ENCODE data around the gene ITPR1. TPM values are rescaled to one million over a fixed set of nuclear protein-coding genes. Genes with fewer than 3 reads are reported as not detected.

Gene ITPR1
- total and polyA plus RNA-seq, 10 of the 15 experiments (the other 5 are each of a cell fraction or from before 2014, with no cell fraction given) = 12.2 to 239 (median 28.4) TPM

- peak; percentile 12 for ATAC-seq
- H3K4me3 ChIP-seq = no peak overlapping the region
- WGBS (ENCODE audit: insufficient coverage, insufficient replicate concordance, low lambda C conversion rate, missing lambda C conversion rate) = 81% methylated on average over 3 of the region's 3 CpGs
- no peaks in the 10 kb centered on the region for H3K27me3 ChIP-seq (replicated peaks in 1 of 2; ENCODE audit: control insufficient read depth in 2 of 2, insufficient read depth in 2 of 2, low read length in 1 of 2)
- no peak for FAIRE-seq
- peak overlapping the region; percentile 33 for H3K27ac ChIP-seq (ENCODE audit: control insufficient read depth, insufficient read depth)
- no TSS peak for BruUV-seq (replicated peaks)
- ChIA-PET SMC1A (ENCODE audit: uncharacterized antibody, unreplicated experiment) (interaction anchor here (0.5 to 23.7 kb wide), 20 partner anchors 9 to 264 kb away, joined by 3 to 618 read pairs (median 8); partner anchors contain the start of genes BHLHE40 and ITPR1), RAD21 (ENCODE audit: unreplicated experiment) (interaction anchor here (0.5 to 22.6 kb wide), 17 partner anchors 8 to 798 kb away, joined by 3 to 377 read pairs (median 5); partner anchors contain the start of gene BHLHE40), CTCF (interaction anchor here (0.9 to 10.0 kb wide), 6 partner anchors 20 to 220 kb away, joined by 3 to 95 read pairs (median 16); no protein-coding TSS in a partner anchor), POLR2A (interaction anchor here (0.9 to 15.2 kb wide), 13 partner anchors 7 to 254 kb away, joined by 3 to 414 read pairs (median 5); partner anchors contain the start of gene BHLHE40)
- H3K4me2 ChIP-seq (ENCODE audit: control insufficient read depth, insufficient read depth) = no peak overlapping the region; the same call in 1 of the 2 replicates
- no peak for DNase-seq (ENCODE audit: low read depth, low spot score)
- H3K9me3 ChIP-seq (replicated peaks; ENCODE audit: control insufficient read depth, insufficient read depth, low read length) = peaks cover 5% of the 10 kb centered on the region; the same call in 2 of the 3 replicates
- no peak overlapping the region; the same call in 1 of the 2 replicates for H3K9ac ChIP-seq (ENCODE audit: control insufficient read depth, insufficient read depth, low read length)
- in situ Hi-C loops (cut with MboI) = no loop called here
- intact Hi-C loops (cut with micrococcal nuclease; ENCODE audit: unreplicated experiment) = loop anchor here (1.0 to 5.0 kb wide), 2 partner anchors 220 to 430 kb away; partner anchors contain the start of gene EDEM1
- no peaks in the 10 kb centered on the region for H4K20me1 ChIP-seq (ENCODE audit: control insufficient read depth, insufficient read depth)
- peaks cover 55% of the 10 kb centered on the region for H3K4me1 ChIP-seq (ENCODE audit: control insufficient read depth, insufficient read depth, low read length)
- H2AFZ ChIP-seq (ENCODE audit: control insufficient read depth, low read depth, low read length) = no peak overlapping the region
- H3K79me2 ChIP-seq (ENCODE audit: control insufficient read depth, insufficient read depth, low read length) = peaks cover 16% of the 10 kb centered on the region
- peaks cover 8 to 9% of the 10 kb centered on the region in 2 experiments; a peak in 3 of 4 replicates for H3K36me3 ChIP-seq (ENCODE audit: control insufficient read depth in 2 of 2, insufficient read depth in 2 of 2, low read length in 1 of 2)
- TF ChIP-seq MTA2 (IDR thresholded peaks at IDR 0.05; ENCODE audit: low read depth) = peak; percentile 80
- TF ChIP-seq YY1 (IDR thresholded peaks at IDR 0.05; ENCODE audit: low read depth, low read length) = peak; percentile 8; the same call in 1 of the 2 replicates
- TF ChIP-seq POLR2A (IDR thresholded peaks at IDR 0.05; ENCODE audit: low read depth, low read length) = no peak
- TF ChIP-seq NFYB (IDR thresholded peaks at IDR 0.05; ENCODE audit: insufficient read depth, low read depth, low read length) = peak; percentile 34; the same call in 1 of the 2 replicates
- no peak for TF ChIP-seq HDAC2 (IDR thresholded peaks at IDR 0.05)
- TF ChIP-seq BHLHE40 (IDR thresholded peaks at IDR 0.05; ENCODE audit: borderline replicate concordance in 1 of 2, low read depth in 2 of 2, low read length in 1 of 2) = peak; percentile 17 to 27; a peak in 1 of 4 replicates
- no peak for TF ChIP-seq NR2C1 (IDR thresholded peaks at IDR 0.05)
- TF ChIP-seq NBN (IDR thresholded peaks at IDR 0.05) = no peak
- TF ChIP-seq ESRRA (IDR thresholded peaks at IDR 0.05; ENCODE audit: low read length) = no peak
- TF ChIP-seq SMAD5 (IDR thresholded peaks at IDR 0.05; ENCODE audit: low read depth) = no peak
- TF ChIP-seq SREBF2 (IDR thresholded peaks at IDR 0.05; ENCODE audit: low read length) = no peak
- TF ChIP-seq, protein P1, sequence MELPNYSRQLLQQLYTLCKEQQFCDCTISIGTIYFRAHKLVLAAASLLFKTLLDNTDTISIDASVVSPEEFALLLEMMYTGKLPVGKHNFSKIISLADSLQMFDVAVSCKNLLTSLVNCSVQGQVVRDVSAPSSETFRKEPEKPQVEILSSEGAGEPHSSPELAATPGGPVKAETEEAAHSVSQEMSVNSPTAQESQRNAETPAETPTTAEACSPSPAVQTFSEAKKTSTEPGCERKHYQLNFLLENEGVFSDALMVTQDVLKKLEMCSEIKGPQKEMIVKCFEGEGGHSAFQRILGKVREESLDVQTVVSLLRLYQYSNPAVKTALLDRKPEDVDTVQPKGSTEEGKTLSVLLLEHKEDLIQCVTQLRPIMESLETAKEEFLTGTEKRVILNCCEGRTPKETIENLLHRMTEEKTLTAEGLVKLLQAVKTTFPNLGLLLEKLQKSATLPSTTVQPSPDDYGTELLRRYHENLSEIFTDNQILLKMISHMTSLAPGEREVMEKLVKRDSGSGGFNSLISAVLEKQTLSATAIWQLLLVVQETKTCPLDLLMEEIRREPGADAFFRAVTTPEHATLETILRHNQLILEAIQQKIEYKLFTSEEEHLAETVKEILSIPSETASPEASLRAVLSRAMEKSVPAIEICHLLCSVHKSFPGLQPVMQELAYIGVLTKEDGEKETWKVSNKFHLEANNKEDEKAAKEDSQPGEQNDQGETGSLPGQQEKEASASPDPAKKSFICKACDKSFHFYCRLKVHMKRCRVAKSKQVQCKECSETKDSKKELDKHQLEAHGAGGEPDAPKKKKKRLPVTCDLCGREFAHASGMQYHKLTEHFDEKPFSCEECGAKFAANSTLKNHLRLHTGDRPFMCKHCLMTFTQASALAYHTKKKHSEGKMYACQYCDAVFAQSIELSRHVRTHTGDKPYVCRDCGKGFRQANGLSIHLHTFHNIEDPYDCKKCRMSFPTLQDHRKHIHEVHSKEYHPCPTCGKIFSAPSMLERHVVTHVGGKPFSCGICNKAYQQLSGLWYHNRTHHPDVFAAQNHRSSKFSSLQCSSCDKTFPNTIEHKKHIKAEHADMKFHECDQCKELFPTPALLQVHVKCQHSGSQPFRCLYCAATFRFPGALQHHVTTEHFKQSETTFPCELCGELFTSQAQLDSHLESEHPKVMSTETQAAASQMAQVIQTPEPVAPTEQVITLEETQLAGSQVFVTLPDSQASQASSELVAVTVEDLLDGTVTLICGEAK (IDR thresholded peaks at IDR 0.05; ENCODE audit: borderline replicate concordance) = no peak
- TF ChIP-seq IKZF1 (conservative IDR thresholded peaks at IDR 0.05) = peak; percentile 66
- TF ChIP-seq KAT2A (conservative IDR thresholded peaks at IDR 0.05; ENCODE audit: control insufficient read depth, low read depth, low read length) = no peak
- TF ChIP-seq, protein P2, sequence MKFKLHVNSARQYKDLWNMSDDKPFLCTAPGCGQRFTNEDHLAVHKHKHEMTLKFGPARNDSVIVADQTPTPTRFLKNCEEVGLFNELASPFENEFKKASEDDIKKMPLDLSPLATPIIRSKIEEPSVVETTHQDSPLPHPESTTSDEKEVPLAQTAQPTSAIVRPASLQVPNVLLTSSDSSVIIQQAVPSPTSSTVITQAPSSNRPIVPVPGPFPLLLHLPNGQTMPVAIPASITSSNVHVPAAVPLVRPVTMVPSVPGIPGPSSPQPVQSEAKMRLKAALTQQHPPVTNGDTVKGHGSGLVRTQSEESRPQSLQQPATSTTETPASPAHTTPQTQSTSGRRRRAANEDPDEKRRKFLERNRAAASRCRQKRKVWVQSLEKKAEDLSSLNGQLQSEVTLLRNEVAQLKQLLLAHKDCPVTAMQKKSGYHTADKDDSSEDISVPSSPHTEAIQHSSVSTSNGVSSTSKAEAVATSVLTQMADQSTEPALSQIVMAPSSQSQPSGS (IDR thresholded peaks at IDR 0.05; ENCODE audit: low read length) = no peak; the same call in 1 of the 2 replicates
- no peak for TF ChIP-seq ZZZ3 (IDR thresholded peaks at IDR 0.05; ENCODE audit: control insufficient read depth, insufficient read length, low read depth)
- TF ChIP-seq RFX5 (IDR thresholded peaks at IDR 0.05; ENCODE audit: low read depth, low read length) = no peak
- no peak for TF ChIP-seq NRF1 (conservative IDR thresholded peaks at IDR 0.05; ENCODE audit: low read depth, low read length)
- no peak for TF ChIP-seq IRF4 (IDR thresholded peaks at IDR 0.05; ENCODE audit: low read depth, low read length)
- TF ChIP-seq TCF12 (IDR thresholded peaks at IDR 0.05; ENCODE audit: low read depth, low read length) = 0 out of 2 replicates have a peak, but pooled peaks have one; percentile 34
- no peak for TF ChIP-seq SMC3 (IDR thresholded peaks at IDR 0.05; ENCODE audit: borderline replicate concordance, low read length)
Observed at GRCh38 chr3:4756855-4757574, 263.9 kb downstream of the ITPR1 start.

All from GM12878 (cell line).